ENCODE data around the gene NKAIN1.

NKAIN1 gene

DNA sequence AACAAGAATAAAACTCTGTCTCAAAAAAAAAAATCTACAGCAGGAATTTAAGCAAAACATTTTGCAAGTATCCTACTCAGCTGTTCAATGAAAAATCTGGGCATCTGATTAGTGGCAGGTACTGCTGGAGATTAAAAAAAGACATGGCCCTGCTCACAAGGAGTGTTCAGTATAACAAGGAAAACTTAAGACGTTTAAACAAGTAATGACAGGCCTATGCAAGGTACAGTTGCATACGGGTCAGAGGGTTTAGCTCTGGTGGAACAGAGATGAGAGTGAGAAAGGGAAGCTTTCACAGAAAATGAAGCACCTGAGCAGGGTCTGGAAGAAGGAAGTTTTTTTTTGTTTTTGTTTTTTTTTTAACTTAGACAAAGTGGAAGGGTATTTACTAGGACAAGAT lies 33.9 kb upstream of the NKAIN1 start:
- WGBS = 92% methylated on average over 2 of the region's 2 CpGs
- Histone ChIP-seq H2BK5ac (ENCODE audit: low read depth, low read length, poor library complexity, severe bottlenecking) (no peak overlapping the region), H2AFZ (ENCODE audit: low read depth, low read length) (no peak overlapping the region), H3K9me3 (ENCODE audit: control insufficient read depth, low read length) (no peaks in the 10 kb centered on the region), H3K4ac (ENCODE audit: low read depth in 1 of 2, low read length in 2 of 2) (no peak overlapping the region), H3K27ac (ENCODE audit: low read length, poor library complexity, severe bottlenecking) (no peak overlapping the region), H3K9ac (ENCODE audit: low read length) (no peak overlapping the region), H3K27me3 (ENCODE audit: control insufficient read depth in 1 of 2, insufficient read depth in 1 of 2, low read length in 2 of 2) (no peaks in the 10 kb centered on the region), H3K4me3 (ENCODE audit: insufficient read depth in 1 of 2, low read depth in 1 of 2, low read length in 2 of 2) (no peak overlapping the region), H3K36me3 (ENCODE audit: control insufficient read depth in 1 of 2, insufficient read depth in 2 of 2, low read depth in 1 of 2, low read length in 2 of 2) (peaks cover 17 to 88% of the 10 kb centered on the region in 2 experiments), H3K18ac (ENCODE audit: low read depth in 1 of 2, low read length in 2 of 2) (no peak overlapping the region), H3K4me1 (ENCODE audit: control insufficient read depth, insufficient read depth, low read depth, low read length) (no peaks in the 10 kb centered on the region), H3K4me2 (ENCODE audit: low read length, poor library complexity, severe bottlenecking) (no peak overlapping the region), H2BK120ac (ENCODE audit: low read depth, low read length) (no peak overlapping the region), H3K23ac (ENCODE audit: low read length in 2 of 2) (no peak overlapping the region), H2AK5ac (ENCODE audit: low read length, severe bottlenecking) (no peak overlapping the region), H4K91ac (ENCODE audit: low read length) (no peak overlapping the region), H3K79me1 (replicated peaks; ENCODE audit: low read length, poor library complexity, severe bottlenecking) (peaks cover 25% of the 10 kb centered on the region), H4K8ac (ENCODE audit: low read length) (no peak overlapping the region), H2BK12ac (ENCODE audit: low read length in 2 of 2) (no peak overlapping the region), H3K14ac (ENCODE audit: low read length in 2 of 2) (no peak overlapping the region), H2BK15ac (ENCODE audit: low read depth, poor library complexity, severe bottlenecking) (no peak overlapping the region)
- DNase-seq = no peak

DNA sequence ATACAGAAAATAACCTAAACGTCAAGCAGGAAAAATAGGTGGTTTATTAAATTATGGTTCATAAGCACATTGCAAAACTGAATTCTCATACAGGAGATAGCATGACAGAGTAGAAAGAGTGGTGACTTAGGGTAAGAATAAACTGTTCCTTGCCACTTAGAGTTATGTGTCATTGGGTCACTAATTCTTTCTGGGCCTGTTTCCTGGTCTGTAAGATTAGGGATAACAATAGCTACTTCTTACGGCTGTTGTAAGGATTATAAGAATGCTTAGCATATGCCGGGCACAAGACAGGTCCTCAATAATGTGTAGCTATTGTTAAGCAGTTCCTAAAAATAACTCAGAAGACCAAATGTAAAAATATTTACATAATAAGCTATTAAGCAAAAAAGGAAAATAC lies 32.7 kb upstream of the NKAIN1 start:
- Histone ChIP-seq H3K79me1 (replicated peaks; ENCODE audit: low read length, poor library complexity, severe bottlenecking) (peaks cover 22% of the 10 kb centered on the region), H2BK5ac (ENCODE audit: low read depth, low read length, poor library complexity, severe bottlenecking) (no peak overlapping the region), H3K36me3 (ENCODE audit: control insufficient read depth in 1 of 2, insufficient read depth in 2 of 2, low read depth in 1 of 2, low read length in 2 of 2) (peaks cover 21 to 88% of the 10 kb centered on the region in 2 experiments), H2AFZ (ENCODE audit: low read depth, low read length) (no peak overlapping the region), H3K9me3 (ENCODE audit: control insufficient read depth, low read length) (no peaks in the 10 kb centered on the region), H3K27ac (ENCODE audit: low read length, poor library complexity, severe bottlenecking) (no peak overlapping the region), H4K91ac (ENCODE audit: low read length) (no peak overlapping the region), H2BK120ac (ENCODE audit: low read depth, low read length) (no peak overlapping the region), H2AK5ac (ENCODE audit: low read length, severe bottlenecking) (no peak overlapping the region), H3K14ac (ENCODE audit: low read length in 2 of 2) (no peak overlapping the region), H2BK12ac (ENCODE audit: low read length in 2 of 2) (no peak overlapping the region), H3K9ac (ENCODE audit: low read length) (no peak overlapping the region), H3K18ac (ENCODE audit: low read depth in 1 of 2, low read length in 2 of 2) (no peak overlapping the region), H3K4me2 (ENCODE audit: low read length, poor library complexity, severe bottlenecking) (no peak overlapping the region), H3K4me1 (ENCODE audit: control insufficient read depth, insufficient read depth, low read depth, low read length) (no peaks in the 10 kb centered on the region), H4K8ac (ENCODE audit: low read length) (no peak overlapping the region), H3K4ac (ENCODE audit: low read depth in 1 of 2, low read length in 2 of 2) (no peak overlapping the region), H3K27me3 (ENCODE audit: control insufficient read depth in 1 of 2, insufficient read depth in 1 of 2, low read length in 2 of 2) (no peaks in the 10 kb centered on the region), H3K4me3 (ENCODE audit: insufficient read depth in 1 of 2, low read depth in 1 of 2, low read length in 2 of 2) (no peak overlapping the region), H2BK15ac (ENCODE audit: low read depth, poor library complexity, severe bottlenecking) (no peak overlapping the region), H3K23ac (ENCODE audit: low read length in 2 of 2) (no peak overlapping the region)
- DNase-seq = no peak
- WGBS = 100% methylated on average over 2 of the region's 3 CpGs

DNA sequence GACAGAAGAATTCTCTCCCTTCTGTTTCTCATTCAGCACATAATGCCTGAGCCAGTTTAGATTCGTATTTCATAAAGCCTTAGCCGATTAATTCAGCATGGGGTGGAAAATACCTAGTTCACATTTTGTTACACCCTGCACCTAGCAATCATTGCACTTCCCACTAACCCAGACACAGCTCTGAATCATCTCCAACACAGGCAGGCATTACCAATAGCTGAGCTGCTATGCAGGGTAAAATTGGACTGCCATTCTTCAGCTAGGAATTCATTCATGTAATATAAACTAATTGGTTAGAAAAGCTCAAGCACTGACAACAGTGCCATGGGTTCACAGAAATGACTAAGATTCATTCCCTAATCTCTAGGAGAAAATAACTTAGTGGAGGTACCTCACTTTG lies 26.9 kb upstream of the NKAIN1 start:
- peaks cover 25 to 90% of the 10 kb centered on the region in 2 experiments for H3K36me3 ChIP-seq (ENCODE audit: control insufficient read depth in 1 of 2, insufficient read depth in 2 of 2, low read depth in 1 of 2, low read length in 2 of 2)
- H2AK5ac ChIP-seq (ENCODE audit: low read length, severe bottlenecking) = no peak overlapping the region

DNA sequence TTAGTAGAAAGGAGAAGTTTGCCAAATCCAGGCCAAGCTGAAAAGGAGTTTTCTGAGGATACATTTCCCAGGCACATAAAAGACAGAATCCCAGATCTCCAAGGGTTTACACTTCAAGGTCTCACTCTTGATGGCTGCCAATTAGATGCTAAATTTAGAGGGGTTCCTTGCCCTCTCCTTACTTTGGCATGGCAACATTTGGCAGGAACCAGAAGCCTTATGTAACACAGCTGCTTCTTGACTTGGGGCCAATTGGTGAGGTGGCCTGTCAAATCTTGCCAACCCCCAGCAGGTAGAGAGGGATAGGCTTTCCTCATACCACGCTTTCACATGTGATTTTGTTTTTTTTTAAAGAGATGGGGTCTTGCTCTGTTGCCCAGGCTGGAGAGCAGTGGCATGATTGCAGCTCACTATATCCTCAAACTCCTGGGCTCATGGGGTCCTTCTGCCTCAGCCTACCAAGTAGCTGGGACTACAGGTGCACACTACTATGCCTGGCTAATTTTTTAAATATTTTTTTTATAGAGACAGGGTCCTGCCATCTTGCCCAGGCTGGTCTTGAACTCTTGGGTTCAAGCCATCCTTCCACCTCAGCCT lies 25.2 kb upstream of the NKAIN1 start:
- Histone ChIP-seq H2BK12ac (ENCODE audit: low read length in 2 of 2) (no peak overlapping the region), H2BK120ac (ENCODE audit: low read depth, low read length) (no peak overlapping the region), H3K9me3 (ENCODE audit: control insufficient read depth, low read length) (no peaks in the 10 kb centered on the region), H3K4me2 (ENCODE audit: low read length, poor library complexity, severe bottlenecking) (no peak overlapping the region), H3K27ac (ENCODE audit: low read length, poor library complexity, severe bottlenecking) (no peak overlapping the region), H3K23ac (ENCODE audit: low read length in 2 of 2) (no peak overlapping the region), H2AK5ac (ENCODE audit: low read length, severe bottlenecking) (no peak overlapping the region), H3K18ac (ENCODE audit: low read depth in 1 of 2, low read length in 2 of 2) (no peak overlapping the region), H3K36me3 (ENCODE audit: control insufficient read depth in 1 of 2, insufficient read depth in 2 of 2, low read depth in 1 of 2, low read length in 2 of 2) (peaks cover 33 to 87% of the 10 kb centered on the region in 2 experiments), H2BK5ac (ENCODE audit: low read depth, low read length, poor library complexity, severe bottlenecking) (no peak overlapping the region), H4K8ac (ENCODE audit: low read length) (no peak overlapping the region), H3K14ac (ENCODE audit: low read length in 2 of 2) (no peak overlapping the region), H2AFZ (ENCODE audit: low read depth, low read length) (no peak overlapping the region), H3K79me1 (replicated peaks; ENCODE audit: low read length, poor library complexity, severe bottlenecking) (peaks cover 6% of the 10 kb centered on the region), H3K9ac (ENCODE audit: low read length) (no peak overlapping the region), H3K4me3 (ENCODE audit: insufficient read depth in 1 of 2, low read depth in 1 of 2, low read length in 2 of 2) (no peak overlapping the region), H3K4ac (ENCODE audit: low read depth in 1 of 2, low read length in 2 of 2) (no peak overlapping the region), H3K4me1 (ENCODE audit: control insufficient read depth, insufficient read depth, low read depth, low read length) (no peaks in the 10 kb centered on the region), H4K91ac (ENCODE audit: low read length) (no peak overlapping the region), H2BK15ac (ENCODE audit: low read depth, poor library complexity, severe bottlenecking) (no peak overlapping the region), H3K27me3 (ENCODE audit: control insufficient read depth in 1 of 2, insufficient read depth in 1 of 2, low read length in 2 of 2) (no peaks in the 10 kb centered on the region)
- DNase-seq = no peak
- WGBS = 100% methylated on average over 1 of the region's 1 CpG

More for the DNA sequence above, 26.9 kb upstream of the NKAIN1 start:
- no peaks in the 10 kb centered on the region for H3K4me1 ChIP-seq (ENCODE audit: control insufficient read depth, insufficient read depth, low read depth, low read length)
- no peaks in the 10 kb centered on the region for H3K9me3 ChIP-seq (ENCODE audit: control insufficient read depth, low read length)
- no peak overlapping the region for H3K27ac ChIP-seq (ENCODE audit: low read length, poor library complexity, severe bottlenecking)
- H3K23ac ChIP-seq (ENCODE audit: low read length in 2 of 2) = no peak overlapping the region
- WGBS = 100% methylated on average over 2 of the region's 2 CpGs
- no peak for DNase-seq
- H3K14ac ChIP-seq (ENCODE audit: low read length in 2 of 2) = no peak overlapping the region
- no peak overlapping the region for H4K8ac ChIP-seq (ENCODE audit: low read length)
- H2BK5ac ChIP-seq (ENCODE audit: low read depth, low read length, poor library complexity, severe bottlenecking) = no peak overlapping the region
- no peak overlapping the region for H4K91ac ChIP-seq (ENCODE audit: low read length)
- no peak overlapping the region for H3K4me2 ChIP-seq (ENCODE audit: low read length, poor library complexity, severe bottlenecking)
- H2AFZ ChIP-seq (ENCODE audit: low read depth, low read length) = no peak overlapping the region
- H3K18ac ChIP-seq (ENCODE audit: low read depth in 1 of 2, low read length in 2 of 2) = no peak overlapping the region
- no peak overlapping the region for H3K4ac ChIP-seq (ENCODE audit: low read depth in 1 of 2, low read length in 2 of 2)
- H2BK120ac ChIP-seq (ENCODE audit: low read depth, low read length) = no peak overlapping the region
- H3K79me1 ChIP-seq (replicated peaks; ENCODE audit: low read length, poor library complexity, severe bottlenecking) = peaks cover 8% of the 10 kb centered on the region
- no peak overlapping the region for H2BK15ac ChIP-seq (ENCODE audit: low read depth, poor library complexity, severe bottlenecking)
- H3K4me3 ChIP-seq (ENCODE audit: insufficient read depth in 1 of 2, low read depth in 1 of 2, low read length in 2 of 2) = no peak overlapping the region
- H2BK12ac ChIP-seq (ENCODE audit: low read length in 2 of 2) = no peak overlapping the region
- no peaks in the 10 kb centered on the region for H3K27me3 ChIP-seq (ENCODE audit: control insufficient read depth in 1 of 2, insufficient read depth in 1 of 2, low read length in 2 of 2)
- H3K9ac ChIP-seq (ENCODE audit: low read length) = no peak overlapping the region
